Endothelial cell of umbilical vein (primary cell): Measurements from ENCODE around the gene HINT2. TPM values are rescaled to one million over a fixed set of nuclear protein-coding genes. Genes with fewer than 3 reads are reported as not detected.

Experiments used
- BruUV-seq: library from RNA; stranded (reverse); fragments of 400-500 nt; replicated peaks from 2 replicates; lab custom pipeline; 2021; lab: Mats Ljungman, UMichigan
- CTCF ChIA-PET: fragments of 300-600, 350-600 bp; sonication (Branson Sonifier 250); formaldehyde crosslinking; loops from one replicate; lab custom pipeline; 2021; ENCODE audit warnings: antibody characterized with exemption, inconsistent platforms; lab: Charles Lee
- POLR2A ChIA-PET: fragments of 300-600, 350-600 bp; sonication (Branson Sonifier 250); formaldehyde crosslinking; loops from one replicate; lab custom pipeline; 2021; ENCODE audit warnings: antibody characterized with exemption, inconsistent platforms; lab: Charles Lee
- DNase-seq: peaks from one replicate; pipeline ENCODE4 v3.0.0-alpha.2; 2011; ENCODE audit warnings: low read depth, low spot score
- FAIRE-seq: peaks from 2 replicates; lab custom pipeline; 2011; peaks lifted over from hg19 to GRCh38; lab: Jason Lieb, UNC
- H2AFZ ChIP-seq: 2 replicates; pipeline ENCODE4 v1.6.0; 2012; ENCODE audit warnings: low read depth, low read length, control low read depth, inconsistent platforms
- H3K27ac ChIP-seq: 2 replicates; pipeline ENCODE4 v1.5.1; 2011; ENCODE audit warnings: low read depth, mild to moderate bottlenecking, control low read depth, low read length, moderate library complexity; ENCODE audit not compliant: insufficient read depth
- H3K27me3 ChIP-seq, 2 experiments: 2 replicates each; pipeline versions ENCODE4 v1.6.0 to v1.6.1; 2011; ENCODE audit warnings: low read length in 2 of 2, mixed read lengths in 1 of 2; ENCODE audit not compliant: control insufficient read depth in 2 of 2, insufficient read depth in 2 of 2
- H3K36me3 ChIP-seq, 2 experiments: 2 replicates in 1 of 2; 3 replicates in 1 of 2; pipeline ENCODE4 v1.5.1; 2011; ENCODE audit warnings: low read length in 2 of 2, mild to moderate bottlenecking in 1 of 2, moderate library complexity in 1 of 2; ENCODE audit not compliant: control insufficient read depth in 2 of 2, insufficient read depth in 2 of 2; ENCODE audit errors: extremely low read depth in 1 of 2
- H3K4me1 ChIP-seq: 3 replicates; pipeline ENCODE4 v1.5.1; 2011; ENCODE audit warnings: mild to moderate bottlenecking, low read length; ENCODE audit not compliant: control insufficient read depth, insufficient read depth; ENCODE audit errors: extremely low read depth
- H3K4me2 ChIP-seq: 2 replicates; pipeline ENCODE4 v1.6.1; 2011; ENCODE audit warnings: low read length, control low read depth, mixed read lengths; ENCODE audit not compliant: insufficient read depth
- H3K4me3 ChIP-seq, 3 experiments: fragments of 200-600 bp in 1 of 3; sonication (generic), shearing (Covaris generic) in 1 of 3; replicated peaks in 1 of 3; 2 replicates each; pipeline ENCODE4 v1.5.1; 2011 to 2016; ENCODE audit warnings: control low read depth in 3 of 3, low read length in 3 of 3, mild to moderate bottlenecking in 2 of 3, inconsistent platforms in 1 of 3, low read depth in 1 of 3, moderate library complexity in 1 of 3; ENCODE audit not compliant: insufficient read depth in 1 of 3
- H3K79me2 ChIP-seq: 2 replicates; pipeline ENCODE4 v1.6.0; 2012; ENCODE audit warnings: low read length, inconsistent platforms; ENCODE audit not compliant: control insufficient read depth, insufficient read depth
- H3K9ac ChIP-seq: replicated peaks from 2 replicates; pipeline ENCODE3; 2011; ENCODE audit warnings: low read length, control low read depth; ENCODE audit not compliant: insufficient read depth; ENCODE audit errors: extremely low read depth
- H3K9me1 ChIP-seq: replicated peaks from 3 replicates; pipeline ENCODE4 v1.6.0; 2011; ENCODE audit warnings: mild to moderate bottlenecking, low read length; ENCODE audit not compliant: control insufficient read depth, insufficient read depth; ENCODE audit errors: extremely low read depth
- H3K9me3 ChIP-seq: replicated peaks from 2 replicates; pipeline ENCODE4 v1.5.1; 2012; ENCODE audit warnings: low read length, inconsistent platforms; ENCODE audit not compliant: control insufficient read depth, insufficient read depth
- H4K20me1 ChIP-seq: replicated peaks from 2 replicates; pipeline ENCODE3; 2011; ENCODE audit warnings: mild to moderate bottlenecking, low read length; ENCODE audit not compliant: control insufficient read depth, insufficient read depth; ENCODE audit errors: extremely low read depth
- CTCF ChIP-seq, 2 donors: IDR thresholded peaks; 1 replicate in 1 of 2; 2 replicates in 1 of 2; pipeline ENCODE4 v1.5.1; 2011; ENCODE audit warnings: low read length in 2 of 2, mild to moderate bottlenecking in 2 of 2, moderate library complexity in 2 of 2, control low read depth in 1 of 2, inconsistent platforms in 1 of 2, low read depth in 1 of 2; ENCODE audit not compliant: insufficient read depth in 1 of 2; ENCODE audit errors: extremely low read depth in 1 of 2
- EZH2 ChIP-seq: IDR thresholded peaks from 2 replicates; pipeline ENCODE4 v1.6.1; 2012; ENCODE audit warnings: borderline replicate concordance, low read depth, mild to moderate bottlenecking, moderate library complexity, low read length, inconsistent platforms; ENCODE audit not compliant: severe bottlenecking
- FOS ChIP-seq: IDR thresholded peaks from 2 replicates; pipeline ENCODE4 v1.6.1; 2011; ENCODE audit warnings: mild to moderate bottlenecking, low read length, moderate library complexity, borderline replicate concordance; ENCODE audit not compliant: insufficient read depth
- GATA2 ChIP-seq: IDR thresholded peaks from 2 replicates; pipeline ENCODE4 v1.7.0; 2011; ENCODE audit warnings: low read depth, mild to moderate bottlenecking, moderate library complexity, mixed read lengths, low read length; ENCODE audit not compliant: insufficient read length, insufficient read depth
- JUN ChIP-seq: IDR thresholded peaks from 2 replicates; pipeline ENCODE4 v1.6.1; 2011; ENCODE audit warnings: borderline replicate concordance, low read depth; ENCODE audit not compliant: insufficient read length, insufficient read depth
- MAX ChIP-seq: IDR thresholded peaks from 2 replicates; pipeline ENCODE4 v1.6.1; 2011; ENCODE audit not compliant: insufficient read depth, insufficient read length
- MYC ChIP-seq: IDR thresholded peaks from one replicate; pipeline ENCODE4 v1.6.1; 2011; ENCODE audit warnings: mild to moderate bottlenecking, low read depth, low read length
- POLR2A ChIP-seq: IDR thresholded peaks from 2 replicates; pipeline ENCODE4 v1.6.1; 2012; ENCODE audit warnings: low read depth, mild to moderate bottlenecking, control low read depth, low read length
- POLR2AphosphoS5 ChIP-seq: IDR thresholded peaks from 2 replicates; pipeline ENCODE4 v1.6.1; 2012; ENCODE audit warnings: low read depth, mild to moderate bottlenecking, control low read depth, low read length, moderate library complexity; ENCODE audit not compliant: insufficient read depth
- dilution Hi-C: fragments of 300-500 bp; cut with MboI; formaldehyde crosslinking; loops from one replicate; pipeline ENCODE4 v1.15.0; 2019; ENCODE audit warnings: low sequenced_read_pairs; ENCODE audit not compliant: extremely low pct_ligation_motif_present
- intact Hi-C: fragments of 100-400 bp; cut with micrococcal nuclease; formaldehyde crosslinking; loops from one replicate; pipeline ENCODE4 v1.10.0; 2022
- polyA plus RNA-seq, 4 experiments: library from polyadenylated mRNA; depleted of rRNA in 3 of 4; stranded (reverse) in 3 of 4; unstranded in 1 of 4; fragments of >200 nt; gene quantifications; 2 replicates each; pipeline versions ENCODE4 v1.2.1 to v1.2.3, GENCODE V29; 2011 to 2012; ENCODE audit warnings: missing spikeins in 1 of 4
- total RNA-seq: library from RNA; stranded (reverse); gene quantifications from 2 replicates; pipeline ENCODE4 v1.2.3, GENCODE V29; 2021

Gene HINT2
- total and polyA plus RNA-seq, 2 donors (not counting 3 experiments of a cell fraction or from before 2014, with no cell fraction given), result 27.2 to 42.1 TPM

GRCh38 chr9:35856882-35857281 is 42.0 kb upstream of the HINT2 start:
- Histone ChIP-seq H3K79me2 (no peaks in the 10 kb centered on the region), H3K27ac (no peak overlapping the region), H3K9ac (no peak overlapping the region), H3K4me3 (no peak overlapping the region), H3K4me2 (no peak overlapping the region), H3K27me3 (peaks cover 19 to 46% of the 10 kb centered on the region in 2 experiments), H3K4me1 (no peaks in the 10 kb centered on the region), H3K36me3 (no peaks in the 10 kb centered on the region), H2AFZ (no peak overlapping the region), H3K9me3 (no peaks in the 10 kb centered on the region), H4K20me1 (no peaks in the 10 kb centered on the region), H3K9me1 (no peaks in the 10 kb centered on the region)
- dilution Hi-C loops, result no loop called here
- POLR2A ChIA-PET, result no interaction called here
- CTCF ChIA-PET, result interaction anchor here (0.9 to 4.3 kb wide), 10 partner anchors 9 to 67 kb away, joined by 3 to 20 read pairs (median 4); partner anchors contain the start of genes FAM221B and TMEM8B
- TF ChIP-seq JUN, result no peak
- no peak for TF ChIP-seq EZH2
- TF ChIP-seq POLR2AphosphoS5, result no peak
- no peak for TF ChIP-seq GATA2
- no peak for TF ChIP-seq FOS
- FAIRE-seq (no peak), DNase-seq (no peak)
- BruUV-seq, result no TSS peak
- intact Hi-C loops, result no loop called here

- POLR2A ChIA-PET, result no interaction called here
- no peak overlapping the region for H3K4me3 ChIP-seq
- H3K27me3 ChIP-seq, result peaks cover 24 to 43% of the 10 kb centered on the region in 2 experiments
- H3K9me1 ChIP-seq, result no peaks in the 10 kb centered on the region
- BruUV-seq, result no TSS peak
- no peak overlapping the region for H3K9ac ChIP-seq
- no peak for TF ChIP-seq MAX
- TF ChIP-seq EZH2, result no peak
- TF ChIP-seq POLR2AphosphoS5, result no peak
- no peak for TF ChIP-seq CTCF (IDR thresholded peaks at IDR 0.05; ENCODE audit: extremely low read depth in 1 of 2, insufficient read depth in 1 of 2, low read depth in 1 of 2, low read length in 2 of 2)
- TF ChIP-seq POLR2A, result no peak
- no peak for TF ChIP-seq MYC
- TF ChIP-seq FOS, result no peak
- TF ChIP-seq JUN, result no peak
- no peak for TF ChIP-seq GATA2
- H2AFZ ChIP-seq, result no peak overlapping the region
- CTCF ChIA-PET, result interaction anchor here (0.9 to 4.3 kb wide), 9 partner anchors 9 to 66 kb away, joined by 3 to 20 read pairs (median 5); partner anchors contain the start of genes FAM221B and TMEM8B
- H3K9me3 ChIP-seq, result no peaks in the 10 kb centered on the region
- intact Hi-C loops (no loop called here), dilution Hi-C loops (no loop called here)
- no peaks in the 10 kb centered on the region for H3K36me3 ChIP-seq
- no peak overlapping the region for H3K27ac ChIP-seq
- no peak overlapping the region for H3K4me2 ChIP-seq
- H3K79me2 ChIP-seq, result no peaks in the 10 kb centered on the region
- FAIRE-seq (no peak), DNase-seq (no peak)
- H4K20me1 ChIP-seq, result no peaks in the 10 kb centered on the region
- no peaks in the 10 kb centered on the region for H3K4me1 ChIP-seq
Measured at GRCh38 chr9:35856206-35856605, 41.4 kb upstream of the HINT2 start.
